ENCODE data around the gene GTF2F2.

Gene GTF2F2

DNA sequence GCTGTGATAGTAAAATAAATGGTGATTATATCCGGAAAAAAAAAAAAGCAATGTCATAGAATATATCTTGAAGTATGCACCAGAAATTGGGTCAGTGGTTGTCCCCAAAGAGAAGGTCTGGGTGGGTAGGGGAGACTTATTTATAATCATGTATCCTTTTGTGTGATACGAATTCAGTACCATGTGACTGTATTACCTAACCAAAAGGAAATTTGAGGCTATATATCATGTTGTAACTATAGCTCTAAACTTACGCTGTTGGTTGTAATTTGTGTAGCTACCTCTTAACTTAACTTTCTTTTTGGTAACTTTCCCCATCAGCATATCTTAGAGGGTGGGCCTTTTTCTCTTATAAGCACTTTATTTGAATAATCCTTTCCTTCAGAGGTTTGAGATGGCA is 105.7 kb downstream of the GTF2F2 start:
- TF ChIP-seq, protein P1, sequence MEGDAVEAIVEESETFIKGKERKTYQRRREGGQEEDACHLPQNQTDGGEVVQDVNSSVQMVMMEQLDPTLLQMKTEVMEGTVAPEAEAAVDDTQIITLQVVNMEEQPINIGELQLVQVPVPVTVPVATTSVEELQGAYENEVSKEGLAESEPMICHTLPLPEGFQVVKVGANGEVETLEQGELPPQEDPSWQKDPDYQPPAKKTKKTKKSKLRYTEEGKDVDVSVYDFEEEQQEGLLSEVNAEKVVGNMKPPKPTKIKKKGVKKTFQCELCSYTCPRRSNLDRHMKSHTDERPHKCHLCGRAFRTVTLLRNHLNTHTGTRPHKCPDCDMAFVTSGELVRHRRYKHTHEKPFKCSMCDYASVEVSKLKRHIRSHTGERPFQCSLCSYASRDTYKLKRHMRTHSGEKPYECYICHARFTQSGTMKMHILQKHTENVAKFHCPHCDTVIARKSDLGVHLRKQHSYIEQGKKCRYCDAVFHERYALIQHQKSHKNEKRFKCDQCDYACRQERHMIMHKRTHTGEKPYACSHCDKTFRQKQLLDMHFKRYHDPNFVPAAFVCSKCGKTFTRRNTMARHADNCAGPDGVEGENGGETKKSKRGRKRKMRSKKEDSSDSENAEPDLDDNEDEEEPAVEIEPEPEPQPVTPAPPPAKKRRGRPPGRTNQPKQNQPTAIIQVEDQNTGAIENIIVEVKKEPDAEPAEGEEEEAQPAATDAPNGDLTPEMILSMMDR (IDR thresholded peaks at IDR 0.05; ENCODE audit: low read depth, low read length), result no peak
- no peak for DNase-seq (ENCODE audit: extremely low read depth, low read depth)

DNA sequence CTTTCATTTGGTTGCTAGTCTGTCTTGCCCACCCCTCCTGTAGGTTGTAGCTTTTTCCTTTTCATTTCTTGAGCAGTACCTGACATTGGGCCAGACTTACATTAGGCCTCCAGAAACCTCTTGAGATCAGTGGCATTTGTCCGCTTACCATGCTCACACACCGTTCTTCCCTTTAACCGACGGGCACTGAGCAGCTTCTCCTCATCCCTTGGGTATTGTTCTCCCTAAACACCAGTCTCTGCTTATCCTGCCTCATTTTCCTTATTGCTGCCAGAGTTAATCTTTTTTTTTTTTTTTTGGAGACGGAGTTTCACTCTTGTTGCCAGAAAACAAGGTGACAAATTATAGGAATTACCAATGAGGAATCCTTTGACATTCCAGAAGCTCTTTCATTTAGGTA is 107.7 kb downstream of the GTF2F2 start:
- DNase-seq (ENCODE audit: extremely low read depth, low read depth), result no peak
- TF ChIP-seq, protein P1 (IDR thresholded peaks at IDR 0.05; ENCODE audit: low read depth, low read length), result no peak

GRCh38 chr13:45229172-45229571 is 108.9 kb downstream of the GTF2F2 start:
- TF ChIP-seq, protein P1 (IDR thresholded peaks at IDR 0.05; ENCODE audit: low read depth, low read length), result no peak
- DNase-seq (ENCODE audit: extremely low read depth, low read depth), result no peak

GRCh38 chr13:45231305-45231704 is 111.0 kb downstream of the GTF2F2 start:
- TF ChIP-seq, protein P1 (IDR thresholded peaks at IDR 0.05; ENCODE audit: low read depth, low read length), result no peak
- no peak for DNase-seq (ENCODE audit: extremely low read depth, low read depth)

- no peak for DNase-seq (ENCODE audit: extremely low read depth, low read depth)
- TF ChIP-seq, protein P1 (IDR thresholded peaks at IDR 0.05; ENCODE audit: low read depth, low read length), result no peak
Measured at GRCh38 chr13:45231722-45232121, 111.4 kb downstream of the GTF2F2 start.

DNA sequence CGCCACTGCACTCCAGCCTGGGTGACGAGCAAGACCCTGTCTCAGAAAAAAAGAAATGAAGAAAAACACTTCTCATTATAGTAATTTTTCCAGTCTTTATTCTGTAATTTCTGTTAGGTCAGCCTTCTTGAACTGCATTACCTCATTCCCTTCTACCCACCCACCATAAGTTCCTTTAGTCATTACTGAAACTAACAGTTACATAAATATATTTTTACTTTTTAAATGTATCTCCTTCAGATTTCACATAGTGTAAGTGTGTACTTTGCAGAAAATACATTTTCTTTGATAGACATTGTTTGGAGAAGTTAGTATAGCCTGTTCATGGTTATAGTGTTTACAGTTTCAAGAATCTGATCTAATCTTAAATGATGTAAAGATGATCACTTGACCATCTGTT is 112.3 kb downstream of the GTF2F2 start:
- TF ChIP-seq, protein P1 (IDR thresholded peaks at IDR 0.05; ENCODE audit: low read depth, low read length), result no peak
- no peak for DNase-seq (ENCODE audit: extremely low read depth, low read depth)

DNA sequence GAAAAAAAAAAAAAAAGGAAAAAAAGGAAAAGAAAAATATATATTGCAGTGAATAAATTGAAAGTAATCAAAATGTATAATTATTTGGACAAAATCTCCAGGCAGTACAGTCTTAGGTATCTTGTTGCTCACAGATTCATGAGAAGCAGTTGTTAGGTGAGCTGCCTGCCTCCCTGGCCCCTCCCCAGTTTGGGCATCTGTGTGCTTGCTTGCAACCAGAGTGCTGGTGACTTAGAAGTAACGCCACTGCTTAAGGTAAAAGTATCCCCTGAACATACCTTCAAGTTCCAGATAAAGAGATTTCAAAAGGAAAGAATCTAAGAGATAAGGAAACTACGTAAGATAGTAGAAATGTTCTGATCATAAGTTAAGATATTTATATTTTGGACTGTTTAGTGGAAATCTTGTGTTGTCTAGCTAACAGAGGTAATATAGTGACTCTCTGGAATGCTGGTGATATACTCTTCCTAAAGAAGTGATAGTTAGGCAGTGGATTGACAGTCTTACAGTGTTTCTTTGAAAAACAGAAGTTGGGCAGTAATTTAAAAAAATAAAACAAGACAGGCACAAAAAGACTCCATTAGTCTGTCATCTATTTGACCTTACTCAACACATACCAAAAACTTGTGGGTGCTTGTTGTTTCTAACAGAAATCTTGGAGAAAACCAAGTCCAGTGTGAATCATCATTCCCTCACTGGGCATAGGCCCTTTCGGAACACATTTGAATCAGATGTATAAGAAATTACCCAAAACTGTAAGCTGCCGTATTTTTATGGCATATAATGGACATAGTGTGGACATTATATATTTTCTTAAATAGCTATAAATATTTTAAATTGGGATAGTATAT is 118.9 kb downstream of the GTF2F2 start:
- TF ChIP-seq, protein P1 (IDR thresholded peaks at IDR 0.05; ENCODE audit: low read depth, low read length), result no peak
- DNase-seq (ENCODE audit: extremely low read depth, low read depth), result no peak
